A549 (cell line): Measurements from ENCODE around the gene LIPE.

Source experiments
- CEBPB ChIP-seq, 2 experiments: fragments of >200 bp in 1 of 2; sonication (Bioruptor Twin) in 1 of 2; formaldehyde crosslinking in 1 of 2; IDR thresholded peaks; 2 replicates each; pipeline ENCODE4 v1.6.1; 2012 to 2016
- CHD2 ChIP-seq: fragments of 150-350 bp; IDR thresholded peaks from 2 replicates; pipeline ENCODE4 v1.6.1; 2014; ENCODE audit warnings: low read length; ENCODE audit not compliant: partially characterized antibody
- CTCF ChIP-seq: fragments of >200 bp; sonication (Bioruptor Twin); formaldehyde crosslinking; IDR thresholded peaks from 3 replicates; pipeline ENCODE4 v1.5.1; 2016
- MYC ChIP-seq: IDR thresholded peaks from 2 replicates; pipeline ENCODE4 v1.6.1; 2012; ENCODE audit warnings: mild to moderate bottlenecking, inconsistent platforms, low read length, improper control_type of control experiment, borderline replicate concordance
- NPAS2 ChIP-seq: fragments of 250-450 bp; sonication (Bioruptor Pico); IDR thresholded peaks from 2 replicates; pipeline ENCODE4 v1.8.0; 2022; ENCODE audit warnings: mild to moderate bottlenecking, moderate library complexity, borderline replicate concordance
- POLR2A ChIP-seq: IDR thresholded peaks from 2 replicates; pipeline ENCODE4 v1.6.1; 2012; ENCODE audit warnings: mild to moderate bottlenecking, low read length
- REST ChIP-seq: fragments of 200-600 bp; sonication (generic); IDR thresholded peaks from 2 replicates; pipeline ENCODE4 v1.6.1; 2016; ENCODE audit warnings: antibody characterized with exemption, mild to moderate bottlenecking, moderate library complexity
- USF2 ChIP-seq: fragments of 450-650 bp; IDR thresholded peaks from 2 replicates; pipeline ENCODE4 v1.6.1; 2014; ENCODE audit warnings: antibody characterized with exemption
- ZSCAN20 ChIP-seq: fragments of 250-450 bp; sonication (Bioruptor Pico); IDR thresholded peaks from 2 replicates; pipeline ENCODE4 v1.8.0; 2022; ENCODE audit warnings: mild to moderate bottlenecking, moderate library complexity

GRCh38 chr19:42420055-42420544 lies 7.1 kb downstream of the LIPE start:
- TF ChIP-seq CTCF (peak; percentile 98), NPAS2 (CRISPR knock-in tag) (no peak), REST (no peak), CHD2 (no peak), ZSCAN20 (CRISPR knock-in tag) (no peak), POLR2A (no peak), MYC (no peak), USF2 (no peak), CEBPB (IDR thresholded peaks at IDR 0.05) (peak in 1 of 2 experiments; percentile 50; a peak in 1 of 4 replicates)
